RWPE2 (cell line): ENCODE data around the gene RABL6.

Source experiments
- ATAC-seq: fragments of 200-7000 bp; cut with Tn5 transposase; 3 replicates; pipeline ENCODE4 v1.9.1; 2021; ENCODE audit warnings: low read depth
- DNase-seq: peaks from one replicate; pipeline ENCODE4 v3.0.0-alpha.2; 2020; ENCODE audit warnings: low spot score
- H3K27ac ChIP-seq: fragments of 450-650 bp; 2 replicates; pipeline ENCODE4 v1.5.1; 2017; ENCODE audit warnings: mild to moderate bottlenecking; ENCODE audit not compliant: poor library complexity, severe bottlenecking
- H3K27me3 ChIP-seq: fragments of 250-450 bp; sonication (Bioruptor Pico); 2 replicates; pipeline ENCODE4 v1.5.1; 2021; ENCODE audit warnings: mild to moderate bottlenecking, moderate library complexity; ENCODE audit not compliant: insufficient read depth, poor library complexity, severe bottlenecking
- H3K36me3 ChIP-seq: fragments of 250-450 bp; sonication (Bioruptor Pico); 2 replicates; pipeline ENCODE4 v1.5.1; 2020; ENCODE audit warnings: low read depth, mild to moderate bottlenecking, moderate library complexity
- H3K4me1 ChIP-seq: fragments of 250-450 bp; sonication (Bioruptor Pico); 2 replicates; pipeline ENCODE4 v1.5.1; 2021; ENCODE audit warnings: mild to moderate bottlenecking, moderate library complexity; ENCODE audit not compliant: insufficient read depth, poor library complexity, severe bottlenecking
- H3K4me3 ChIP-seq: fragments of 250-450 bp; sonication (Bioruptor Pico); 2 replicates; pipeline ENCODE4 v1.5.1; 2021; ENCODE audit warnings: mild to moderate bottlenecking, moderate library complexity; ENCODE audit not compliant: severe bottlenecking
- H3K9me3 ChIP-seq: fragments of 250-450 bp; sonication (Bioruptor Pico); 2 replicates; pipeline ENCODE4 v1.5.1; 2021; ENCODE audit warnings: mild to moderate bottlenecking, moderate library complexity; ENCODE audit not compliant: severe bottlenecking
- CTCF ChIP-seq: fragments of 450-650 bp; IDR thresholded peaks from one replicate; pipeline ENCODE4 v1.5.1; 2017; ENCODE audit warnings: mild to moderate bottlenecking, moderate library complexity; ENCODE audit not compliant: poor library complexity, severe bottlenecking

The RABL6 gene

GRCh38 chr9:136851941-136852663 lies 44.4 kb downstream of the RABL6 start, which contains the start of gene MAMDC4:
Gene MAMDC4 (plus strand): TSS chr9:136852346. CDS start chr9:136852417, 71 bp downstream.
- no peaks in the 10 kb centered on the region for H3K27me3 ChIP-seq
- no peak for ATAC-seq
- no peak within 1 kb of the TSS for H3K27ac ChIP-seq
- TF ChIP-seq CTCF = no peak
- no peaks in the 10 kb centered on the region for H3K9me3 ChIP-seq
- no peak for DNase-seq
- peaks cover 16% of the 10 kb centered on the region for H3K36me3 ChIP-seq
- H3K4me3 ChIP-seq = no peak within 1 kb of the TSS
- H3K4me1 ChIP-seq = no peaks in the 10 kb centered on the region

- DNase-seq (no peak), ATAC-seq (no peak)
- Histone ChIP-seq H3K36me3 (peaks cover 16% of the 10 kb centered on the region), H3K4me1 (no peaks in the 10 kb centered on the region), H3K4me3 (no peak overlapping the region), H3K27me3 (no peaks in the 10 kb centered on the region), H3K9me3 (no peaks in the 10 kb centered on the region), H3K27ac (no peak overlapping the region)
- no peak for TF ChIP-seq CTCF
Measured at GRCh38 chr9:136852664-136853595, 45.2 kb downstream of the RABL6 start.

- peaks cover 16% of the 10 kb centered on the region for H3K36me3 ChIP-seq
- H3K4me3 ChIP-seq = no peak overlapping the region
- DNase-seq (no peak), ATAC-seq (no peak)
- no peak for TF ChIP-seq CTCF
- H3K27ac ChIP-seq = no peak overlapping the region
- H3K9me3 ChIP-seq = no peaks in the 10 kb centered on the region
- H3K4me1 ChIP-seq = no peaks in the 10 kb centered on the region
- no peaks in the 10 kb centered on the region for H3K27me3 ChIP-seq
Measured at GRCh38 chr9:136853596-136854112, 45.9 kb downstream of the RABL6 start.

- Histone ChIP-seq H3K27me3 (no peaks in the 10 kb centered on the region), H3K27ac (no peak overlapping the region), H3K9me3 (no peaks in the 10 kb centered on the region), H3K36me3 (peaks cover 16% of the 10 kb centered on the region), H3K4me1 (no peaks in the 10 kb centered on the region), H3K4me3 (no peak overlapping the region)
- no peak for DNase-seq
- no peak for TF ChIP-seq CTCF
- ATAC-seq = no peak
Measured at GRCh38 chr9:136854113-136854841, 46.5 kb downstream of the RABL6 start.
